ENCODE data around the gene NCOR2.

DNA sequence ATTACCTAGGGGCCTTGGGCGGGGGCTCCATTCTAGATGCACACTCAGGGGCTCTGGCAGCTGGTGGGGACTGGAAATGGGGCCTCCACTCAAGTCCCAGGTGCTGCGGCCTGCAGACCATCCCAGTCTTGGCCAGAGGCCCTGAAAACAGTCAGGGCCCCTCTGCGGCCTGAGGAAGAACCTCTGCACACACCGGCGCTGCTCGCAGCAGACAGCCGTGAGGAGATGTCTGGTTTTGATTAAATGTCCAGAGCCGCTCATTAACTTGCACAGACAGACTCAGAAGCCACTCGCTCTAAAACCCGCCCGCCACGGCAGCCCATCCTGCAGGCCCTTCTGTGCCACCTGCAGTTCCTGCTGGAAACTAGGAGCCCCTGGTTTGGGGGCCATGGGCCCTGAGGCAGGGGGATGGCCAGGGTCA lies 36.4 kb upstream of the NCOR2 start:
- TF ChIP-seq, protein P1, sequence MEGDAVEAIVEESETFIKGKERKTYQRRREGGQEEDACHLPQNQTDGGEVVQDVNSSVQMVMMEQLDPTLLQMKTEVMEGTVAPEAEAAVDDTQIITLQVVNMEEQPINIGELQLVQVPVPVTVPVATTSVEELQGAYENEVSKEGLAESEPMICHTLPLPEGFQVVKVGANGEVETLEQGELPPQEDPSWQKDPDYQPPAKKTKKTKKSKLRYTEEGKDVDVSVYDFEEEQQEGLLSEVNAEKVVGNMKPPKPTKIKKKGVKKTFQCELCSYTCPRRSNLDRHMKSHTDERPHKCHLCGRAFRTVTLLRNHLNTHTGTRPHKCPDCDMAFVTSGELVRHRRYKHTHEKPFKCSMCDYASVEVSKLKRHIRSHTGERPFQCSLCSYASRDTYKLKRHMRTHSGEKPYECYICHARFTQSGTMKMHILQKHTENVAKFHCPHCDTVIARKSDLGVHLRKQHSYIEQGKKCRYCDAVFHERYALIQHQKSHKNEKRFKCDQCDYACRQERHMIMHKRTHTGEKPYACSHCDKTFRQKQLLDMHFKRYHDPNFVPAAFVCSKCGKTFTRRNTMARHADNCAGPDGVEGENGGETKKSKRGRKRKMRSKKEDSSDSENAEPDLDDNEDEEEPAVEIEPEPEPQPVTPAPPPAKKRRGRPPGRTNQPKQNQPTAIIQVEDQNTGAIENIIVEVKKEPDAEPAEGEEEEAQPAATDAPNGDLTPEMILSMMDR (IDR thresholded peaks at IDR 0.05): no peak
- no peak for TF ChIP-seq POLR2A (IDR thresholded peaks at IDR 0.05)

Measured in right lobe of liver (tissue), 4 donors.